Left lobe of liver (tissue), 2 donors: ENCODE data around the gene TBCD. TPM values are rescaled to one million over a fixed set of nuclear protein-coding genes. Genes with fewer than 3 reads are reported as not detected.
A peak's percentile ranks its signal among the peaks of the same experiment; 100 is the strongest.

Source experiments
- ATAC-seq: fragments of 200-7000 bp; cut with Tn5 transposase; one replicate; pipeline ENCODE4 v1.9.1; 2020; ENCODE audit warnings: mild to moderate bottlenecking, moderate library complexity
- DNase-seq: peaks from one replicate; pipeline ENCODE4 v3.0.0-alpha.2; 2020; ENCODE audit warnings: low spot score
- total RNA-seq: library from RNA; stranded (reverse); gene quantifications from one replicate; pipeline ENCODE4 v1.2.1, GENCODE V29; 2021
- donor health status: DM: no; HTN: no; CAD: no; lungs with moderate emphysema.
- donor health status: DM: no; HTN: yes; CAD: no.

TBCD gene
- total RNA-seq, 1 donor from 2014 or later = 46.2 TPM

DNA sequence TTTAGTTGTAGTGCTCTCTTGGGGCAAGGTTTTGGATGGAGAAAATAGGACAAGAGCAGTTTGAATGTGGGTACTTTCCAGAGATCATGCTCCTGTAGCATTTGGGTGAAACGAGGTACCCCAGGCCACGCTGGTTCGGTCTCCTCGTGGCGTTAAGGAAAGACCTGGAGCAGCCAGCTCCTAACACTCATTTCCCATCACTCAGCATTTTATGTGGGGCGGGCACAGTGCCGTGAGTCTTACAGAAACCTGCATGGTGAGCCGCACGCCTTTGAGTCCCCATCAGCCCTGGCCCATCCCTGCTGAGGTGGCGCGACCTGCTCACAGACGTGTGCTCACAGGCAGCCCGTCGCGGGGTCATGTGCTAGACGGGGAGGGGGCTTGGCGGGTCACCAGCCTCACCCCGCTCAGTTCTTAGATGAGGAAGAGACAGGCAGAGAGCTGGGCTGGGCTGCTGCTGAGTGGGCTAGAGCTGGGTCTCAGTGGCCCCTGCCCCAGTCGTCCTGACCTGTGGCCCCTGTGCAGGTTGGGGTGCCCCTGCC, 37.3 kb downstream of the TBCD start:
- DNase-seq (no peak), ATAC-seq (peak; percentile 16)

- DNase-seq (no peak), ATAC-seq (no peak)
Measured at GRCh38 chr17:82789806-82790205, 37.9 kb downstream of the TBCD start.

DNA sequence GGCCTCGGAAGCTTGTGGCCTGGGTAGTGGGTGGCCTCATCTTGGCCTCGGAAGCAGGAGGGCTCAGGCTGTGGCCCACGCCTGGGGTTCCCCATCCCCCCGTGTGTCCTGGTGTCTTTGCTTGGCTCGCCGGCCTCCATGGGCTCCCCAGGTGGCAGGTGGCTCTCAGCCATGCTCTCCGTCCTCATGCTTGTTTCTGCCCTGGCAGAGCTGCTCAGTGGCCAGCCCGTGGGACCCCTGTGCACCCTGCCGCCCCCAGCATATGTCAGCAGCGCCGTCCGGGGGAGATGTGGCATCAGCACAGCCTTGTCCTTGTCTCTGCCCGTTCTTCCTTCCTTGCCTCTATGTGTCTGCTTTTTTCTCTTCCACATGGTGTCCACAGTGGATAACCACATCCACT, 38.5 kb downstream of the TBCD start:
- ATAC-seq = no peak
- DNase-seq = no peak

GRCh38 chr17:82791532-82791931, 39.7 kb downstream of the TBCD start:
- no peak for ATAC-seq
- no peak for DNase-seq

- ATAC-seq = no peak
- DNase-seq = no peak
Measured at GRCh38 chr17:82793974-82794630, 42.2 kb downstream of the TBCD start.

DNA sequence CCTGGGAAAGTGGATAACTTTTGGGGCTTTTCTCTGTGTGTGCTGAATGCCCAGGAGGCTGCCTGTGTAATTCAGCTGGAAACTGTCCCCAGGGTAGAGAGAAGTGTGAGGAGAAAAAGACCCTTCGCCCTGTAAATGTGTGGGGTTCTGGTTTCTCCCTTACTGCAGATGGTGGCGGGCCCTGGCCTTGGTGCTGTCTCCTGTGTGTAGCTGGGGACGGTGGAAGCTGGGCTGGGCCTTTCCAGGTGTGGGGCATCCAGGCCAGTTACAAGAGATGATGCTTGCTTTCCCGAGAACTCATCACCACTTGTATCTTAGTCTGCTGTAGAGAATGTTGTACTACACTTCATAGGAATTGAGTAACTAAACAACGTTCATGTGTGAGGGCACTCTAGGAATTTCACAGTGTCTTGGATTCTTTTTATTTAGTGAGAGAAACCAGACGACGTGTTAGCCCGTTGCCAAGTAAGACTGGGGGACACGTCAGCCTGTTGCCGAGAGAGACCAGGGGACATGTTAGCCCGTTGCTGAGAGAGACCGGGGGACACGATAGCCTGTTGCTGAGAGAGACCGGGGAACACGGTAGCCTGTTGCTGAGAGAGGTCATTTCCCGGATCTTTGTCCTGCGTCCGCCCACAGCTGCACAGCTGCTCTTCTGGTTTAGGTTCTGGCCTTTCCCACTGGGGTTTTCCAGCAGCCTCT, 43.1 kb downstream of the TBCD start:
- no peak for ATAC-seq
- DNase-seq = no peak

DNA sequence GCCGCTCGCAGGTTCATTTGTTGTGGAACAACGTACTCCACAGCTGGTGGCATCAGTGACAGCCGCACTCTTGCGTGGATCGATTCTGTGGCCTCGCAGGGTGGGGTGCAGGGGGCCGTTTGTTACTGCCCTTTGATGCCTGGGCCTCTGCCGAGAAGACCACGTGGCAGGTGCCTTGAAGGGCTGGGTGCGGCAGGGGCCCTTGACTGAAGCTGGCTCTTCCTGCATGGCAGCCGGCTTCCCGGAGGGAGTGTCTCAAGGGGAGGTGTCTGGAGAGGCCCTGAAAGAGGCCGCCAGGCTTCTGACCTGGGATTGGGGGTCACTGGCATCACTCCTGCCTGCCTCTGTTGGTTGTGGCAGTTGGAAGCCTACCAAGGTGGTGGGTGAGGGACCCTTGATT, 43.8 kb downstream of the TBCD start:
- DNase-seq (no peak), ATAC-seq (no peak)

- ATAC-seq (no peak), DNase-seq (no peak)
Measured at GRCh38 chr17:82797061-82797460, 45.2 kb downstream of the TBCD start.

GRCh38 chr17:82798752-82799151, 46.9 kb downstream of the TBCD start:
- no peak for ATAC-seq
- no peak for DNase-seq

GRCh38 chr17:82799591-82799990, 47.7 kb downstream of the TBCD start:
- ATAC-seq = no peak
- DNase-seq = no peak

- ATAC-seq (no peak), DNase-seq (no peak)
Measured at GRCh38 chr17:82800885-82801284, 49.0 kb downstream of the TBCD start.

DNA sequence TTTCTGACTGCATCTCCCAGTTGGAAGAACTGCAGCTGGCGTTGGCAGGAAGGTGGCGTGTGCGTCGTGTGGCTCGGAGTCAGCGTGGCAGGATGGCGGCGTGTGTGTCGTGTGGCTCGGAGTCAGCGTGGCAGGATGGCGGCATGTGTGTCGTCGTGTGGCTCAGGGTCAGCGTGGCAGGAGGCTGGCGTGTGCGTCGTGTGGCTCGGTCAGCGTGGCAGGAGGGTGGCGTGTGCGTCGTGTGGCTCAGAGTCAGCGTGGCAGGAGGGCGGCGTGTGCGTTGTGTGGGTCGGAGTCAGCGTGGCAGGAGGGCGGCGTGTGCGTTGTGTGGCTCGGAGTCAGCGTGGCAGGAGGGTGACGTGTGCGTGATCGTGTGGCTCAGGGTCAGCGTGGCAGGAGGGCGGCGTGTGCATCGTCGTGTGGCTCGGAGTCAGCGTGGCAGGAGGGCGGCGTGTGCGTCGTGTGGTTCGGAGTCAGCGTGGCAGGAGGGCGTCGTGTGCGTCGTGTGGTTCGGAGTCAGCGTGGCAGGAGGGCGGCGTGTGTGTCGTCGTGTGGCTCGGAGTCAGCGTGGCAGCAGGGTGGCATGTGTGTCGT, 49.6 kb downstream of the TBCD start:
- DNase-seq (no peak), ATAC-seq (no peak)

GRCh38 chr17:82802075-82802780, 50.4 kb downstream of the TBCD start:
- ATAC-seq (no peak), DNase-seq (no peak)

- DNase-seq (no peak), ATAC-seq (no peak)
Measured at GRCh38 chr17:82803185-82803584, 51.3 kb downstream of the TBCD start.

DNA sequence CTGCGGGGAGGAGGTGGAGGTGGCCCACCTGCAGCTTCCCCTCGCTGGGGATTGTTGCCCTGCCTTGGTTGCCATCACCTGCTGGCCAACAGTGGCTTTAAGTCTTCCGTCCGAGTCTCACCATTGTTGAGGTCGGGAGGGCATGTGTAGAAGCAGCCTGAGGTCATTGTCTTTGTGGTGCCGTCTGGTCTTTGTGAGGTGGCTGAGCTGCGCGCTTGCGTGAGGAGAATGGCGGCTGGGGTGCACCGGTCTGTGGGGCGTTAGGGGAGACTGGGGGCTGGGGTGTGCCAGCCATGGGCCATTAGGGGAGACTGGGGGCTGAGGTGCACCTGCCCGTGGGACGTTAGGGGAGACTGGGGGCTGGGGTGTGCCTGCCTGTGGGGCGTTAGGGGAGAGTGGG, 51.7 kb downstream of the TBCD start:
- ATAC-seq = no peak
- DNase-seq = no peak

- DNase-seq (no peak), ATAC-seq (peak; percentile 7)
Measured at GRCh38 chr17:82804442-82805191, 52.8 kb downstream of the TBCD start.

DNA sequence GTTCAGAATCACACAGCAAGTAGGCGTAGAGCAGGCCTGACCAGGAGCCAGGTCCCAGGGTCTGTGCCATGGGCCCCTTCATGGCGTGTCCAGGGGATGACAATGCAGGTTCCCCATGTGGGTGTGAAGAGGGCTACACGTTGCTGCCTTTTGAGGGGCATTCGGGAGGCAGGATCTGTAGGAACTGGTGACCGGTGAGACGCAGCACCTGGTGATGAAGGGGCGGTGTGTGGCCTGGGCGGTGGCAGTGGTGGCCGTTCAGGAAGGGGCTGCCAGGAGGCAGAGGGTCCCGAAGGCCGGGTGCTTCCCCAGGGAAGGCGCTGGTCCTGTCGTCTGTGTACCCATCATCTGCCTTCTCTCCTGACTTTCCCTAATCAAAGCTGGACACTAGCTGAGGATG, 53.4 kb downstream of the TBCD start:
- ATAC-seq (no peak), DNase-seq (no peak)

GRCh38 chr17:82805823-82806222, 54.0 kb downstream of the TBCD start:
- ATAC-seq (no peak), DNase-seq (no peak)

DNA sequence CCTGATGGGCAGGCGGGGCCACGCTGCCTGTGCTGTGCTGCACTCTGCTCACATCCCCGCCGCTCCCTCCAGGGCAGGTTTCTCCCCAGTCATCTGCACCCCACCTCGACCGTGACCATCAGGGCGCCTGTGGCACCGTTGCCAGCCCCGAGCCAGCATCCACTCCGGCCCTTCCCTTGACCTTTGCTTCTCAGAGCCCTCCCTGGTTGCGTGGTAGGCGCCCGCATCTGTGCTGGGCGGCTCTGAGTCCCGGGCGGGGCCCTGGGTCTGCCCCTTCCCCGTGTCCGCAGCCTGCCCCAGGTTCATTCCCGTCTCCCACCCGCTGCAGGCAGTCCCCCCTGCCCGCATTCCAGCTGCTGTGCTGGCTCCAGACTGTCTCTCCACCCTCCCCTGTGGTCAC, 54.8 kb downstream of the TBCD start:
- ATAC-seq (no peak), DNase-seq (no peak)

GRCh38 chr17:82807101-82807500, 55.2 kb downstream of the TBCD start:
- no peak for DNase-seq
- no peak for ATAC-seq

DNA sequence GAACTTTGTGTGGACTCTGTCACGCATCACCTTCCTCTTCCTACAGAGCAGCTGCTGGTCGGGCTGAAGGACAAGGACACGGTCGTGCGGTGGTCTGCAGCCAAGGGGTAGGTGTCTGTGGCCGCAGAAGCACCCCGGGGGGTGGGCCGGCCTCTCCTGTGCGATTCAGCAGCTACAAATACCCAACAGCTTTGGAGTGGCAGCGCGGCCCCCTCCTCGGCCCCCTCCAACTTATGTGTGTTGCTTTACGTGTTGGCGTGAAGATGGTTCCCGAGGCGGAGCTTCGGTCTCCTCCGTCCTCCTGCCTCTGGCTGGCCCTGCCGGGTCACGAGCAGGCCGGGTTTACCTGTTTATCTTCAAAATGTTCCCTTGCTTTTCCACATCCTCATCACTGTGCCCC, 55.7 kb downstream of the TBCD start:
- no peak for ATAC-seq
- no peak for DNase-seq
